Renal pelvis (tissue), 12 donors: ENCODE data around the gene PSG4. TPM values are rescaled to one million over a fixed set of nuclear protein-coding genes. Genes with fewer than 3 reads are reported as not detected.
"Not testable (repeated sequence)": the region's sequence is repeated elsewhere in the genome, so short reads cannot be mapped to it uniquely, and the experiment has no call there.

Experiments used
- DNase-seq: peaks from one replicate; pipeline ENCODE4 v3.0.0-alpha.2; 2013
- long read RNA-seq, 16 experiments: transcript quantifications; one replicate each; lab custom pipeline, GENCODE V29; 2026
- polyA plus RNA-seq, 3 donors: library from polyadenylated mRNA; unstranded; fragments of 120-200 nt; gene quantifications; one replicate each; pipeline ENCODE4 v1.2.1, GENCODE V29; 2013; ENCODE audit not compliant: insufficient read length in 3 of 3

The PSG4 gene
- not detected for polyA plus RNA-seq
- long read RNA-seq, donor 1: 0 reads
- long read RNA-seq, donor 2: 0 reads
- long read RNA-seq, donor 3: 0 reads
- long read RNA-seq, donor 4: 0 reads
- long read RNA-seq, donor 5: 0 reads
- long read RNA-seq, donor 6: 0 reads
- long read RNA-seq, donor 7: 0 reads
- long read RNA-seq, donor 8: 0 reads
- long read RNA-seq, donor 9: 0 reads
- long read RNA-seq, donor 10: 0 reads
- long read RNA-seq, donor 11: 0 reads
- long read RNA-seq, donor 12: 0 reads
- long read RNA-seq, donor 13: 0 reads
- long read RNA-seq, donor 14: 0 reads
- long read RNA-seq, donor 15: 0 reads
- long read RNA-seq, donor 16: 0 reads

- not testable (repeated sequence) for DNase-seq
Observed at GRCh38 chr19:43205471-43206105, at the start of gene PSG4. Gene PSG4, minus strand, starts transcription at chr19:43205638. Its CDS starts 102 bp downstream, at chr19:43205536.

GRCh38 chr19:43251428-43251827 is 46.0 kb upstream of the PSG4 start:
- not testable (repeated sequence) for DNase-seq

GRCh38 chr19:43250296-43250695 is 44.9 kb upstream of the PSG4 start:
- DNase-seq: not testable (repeated sequence)

- DNase-seq: not testable (repeated sequence)
Observed at GRCh38 chr19:43248635-43249002, 43.2 kb upstream of the PSG4 start.

- not testable (repeated sequence) for DNase-seq
Observed at GRCh38 chr19:43247243-43247880, 41.9 kb upstream of the PSG4 start.

- not testable (repeated sequence) for DNase-seq
Observed at GRCh38 chr19:43245848-43246247, 40.4 kb upstream of the PSG4 start.

GRCh38 chr19:43242211-43242610 is 36.8 kb upstream of the PSG4 start:
- not testable (repeated sequence) for DNase-seq

- DNase-seq: not testable (repeated sequence)
Observed at GRCh38 chr19:43238213-43238612, 32.8 kb upstream of the PSG4 start.

GRCh38 chr19:43235686-43236085 is 30.2 kb upstream of the PSG4 start:
- not testable (repeated sequence) for DNase-seq

GRCh38 chr19:43229315-43229714 is 23.9 kb upstream of the PSG4 start:
- DNase-seq: no peak

GRCh38 chr19:43228730-43229129 is 23.3 kb upstream of the PSG4 start:
- DNase-seq: peak; percentile 4

- DNase-seq: not testable (repeated sequence)
Observed at GRCh38 chr19:43226986-43227385, 21.5 kb upstream of the PSG4 start.

GRCh38 chr19:43224855-43225253 is 19.4 kb upstream of the PSG4 start:
- no peak for DNase-seq

GRCh38 chr19:43224201-43224854 is 18.9 kb upstream of the PSG4 start:
- not testable (repeated sequence) for DNase-seq

- not testable (repeated sequence) for DNase-seq
Observed at GRCh38 chr19:43221891-43222290, 16.5 kb upstream of the PSG4 start.

- DNase-seq: not testable (repeated sequence)
Observed at GRCh38 chr19:43219136-43219535, 13.7 kb upstream of the PSG4 start.

- not testable (repeated sequence) for DNase-seq
Observed at GRCh38 chr19:43215881-43216280, 10.4 kb upstream of the PSG4 start.

- no peak for DNase-seq
Observed at GRCh38 chr19:43207991-43208390, 2.6 kb upstream of the PSG4 start.

- not testable (repeated sequence) for DNase-seq
Observed at GRCh38 chr19:43207174-43207573, 1.7 kb upstream of the PSG4 start.

GRCh38 chr19:43203611-43204010 is 1.8 kb downstream of the PSG4 start:
- not testable (repeated sequence) for DNase-seq

- DNase-seq: not testable (repeated sequence)
Observed at GRCh38 chr19:43201891-43202290, 3.5 kb downstream of the PSG4 start.

- not testable (repeated sequence) for DNase-seq
Observed at GRCh38 chr19:43201337-43201801, 4.1 kb downstream of the PSG4 start.
